CD14-positive monocyte (primary cell): ENCODE data around the gene UBAC1. TPM values are rescaled to one million over a fixed set of nuclear protein-coding genes. Genes with fewer than 3 reads are reported as not detected.
"Not testable (repeated sequence)": the region's sequence is repeated elsewhere in the genome, so short reads cannot be mapped to it uniquely, and the experiment has no call there.

Experiments
- DNase-seq, 3 donors: peaks; one replicate each; pipeline ENCODE4 v3.0.0-alpha.2; 2011 to 2022
- H2AFZ ChIP-seq: 2 replicates; pipeline ENCODE4 v1.6.0; 2012; ENCODE audit warnings: mild to moderate bottlenecking, low read depth, low read length, inconsistent platforms; ENCODE audit not compliant: insufficient read depth, poor library complexity, severe bottlenecking
- H3K27ac ChIP-seq, 2 donors: 1 replicate in 1 of 2; 2 replicates in 1 of 2; pipeline ENCODE4 v1.5.1; 2012 to 2013; ENCODE audit warnings: low read length in 2 of 2, control low read depth in 1 of 2, inconsistent platforms in 1 of 2, low read depth in 1 of 2, mild to moderate bottlenecking in 1 of 2
- H3K27me3 ChIP-seq, 2 donors: one replicate each; pipeline versions ENCODE4 v1.6.0 to v1.6.1; 2011 to 2013; ENCODE audit warnings: low read length in 2 of 2; ENCODE audit not compliant: control insufficient read depth in 2 of 2, insufficient read depth in 2 of 2
- H3K36me3 ChIP-seq, 2 donors: replicated peaks in 1 of 2; 1 replicate in 1 of 2; 2 replicates in 1 of 2; pipeline versions ENCODE4 v1.5.1 to v1.6.1; 2012 to 2013; ENCODE audit warnings: low read length in 2 of 2, control low read depth in 1 of 2, inconsistent platforms in 1 of 2, mild to moderate bottlenecking in 1 of 2; ENCODE audit not compliant: insufficient read depth in 2 of 2, control insufficient read depth in 1 of 2
- H3K4me1 ChIP-seq, 2 donors: 1 replicate in 1 of 2; 2 replicates in 1 of 2; pipeline versions ENCODE4 v1.5.1 to v1.6.1; 2012 to 2013; ENCODE audit warnings: low read length in 2 of 2, control low read depth in 1 of 2, inconsistent platforms in 1 of 2, mild to moderate bottlenecking in 1 of 2, moderate library complexity in 1 of 2; ENCODE audit not compliant: insufficient read depth in 2 of 2, control insufficient read depth in 1 of 2
- H3K4me2 ChIP-seq: replicated peaks from 2 replicates; pipeline ENCODE3; 2012; ENCODE audit warnings: low read length, moderate library complexity, mild to moderate bottlenecking; ENCODE audit not compliant: poor library complexity, severe bottlenecking; ENCODE audit errors: extremely low read depth
- H3K4me3 ChIP-seq, 3 experiments: fragments of 200-600 bp in 1 of 3; sonication (generic) in 1 of 3; replicated peaks in 1 of 3; 1 replicate in 2 of 3; 2 replicates in 1 of 3; pipeline ENCODE4 v1.5.1; 2011 to 2013; ENCODE audit warnings: low read length in 3 of 3, mild to moderate bottlenecking in 3 of 3, control low read depth in 2 of 3, low read depth in 2 of 3, inconsistent platforms in 1 of 3, moderate library complexity in 1 of 3
- H3K79me2 ChIP-seq: 2 replicates; pipeline ENCODE4 v1.6.0; 2012; ENCODE audit warnings: mild to moderate bottlenecking, control low read depth, inconsistent platforms, low read length, moderate library complexity; ENCODE audit not compliant: insufficient read depth
- H3K9ac ChIP-seq: 2 replicates; pipeline ENCODE4 v1.6.0; 2017; ENCODE audit warnings: low read length, mild to moderate bottlenecking; ENCODE audit not compliant: insufficient read depth, poor library complexity, severe bottlenecking
- H3K9me3 ChIP-seq, 2 donors: replicated peaks in 1 of 2; 1 replicate in 1 of 2; 2 replicates in 1 of 2; pipeline versions ENCODE4 v1.5.1 to v1.6.1; 2012 to 2013; ENCODE audit warnings: low read length in 2 of 2, control low read depth in 1 of 2; ENCODE audit not compliant: control insufficient read depth in 1 of 2, insufficient read depth in 1 of 2
- H4K20me1 ChIP-seq: 2 replicates; pipeline ENCODE4 v1.6.0; 2012; ENCODE audit warnings: mild to moderate bottlenecking, low read length, control low read depth, moderate library complexity; ENCODE audit not compliant: insufficient read depth
- H3K27ac Mint-ChIP-seq, 7 donors: one replicate each; pipeline ENCODE4 v1.8.0; 2020; ENCODE audit warnings: mild to moderate bottlenecking in 7 of 7, mixed read lengths in 7 of 7, moderate library complexity in 6 of 7, inconsistent platforms in 2 of 7
- H3K27me3 Mint-ChIP-seq, 3 donors: one replicate each; pipeline ENCODE4 v1.8.0; 2021 to 2022; ENCODE audit warnings: low read depth in 3 of 3, mild to moderate bottlenecking in 3 of 3, mixed read lengths in 3 of 3, moderate library complexity in 3 of 3, inconsistent platforms in 1 of 3
- H3K36me3 Mint-ChIP-seq, 2 donors: one replicate each; pipeline ENCODE4 v1.8.0; 2020; ENCODE audit warnings: mixed read lengths in 2 of 2, inconsistent platforms in 1 of 2, mild to moderate bottlenecking in 1 of 2
- H3K4me1 Mint-ChIP-seq: one replicate; pipeline ENCODE4 v1.8.0; 2020; ENCODE audit warnings: mild to moderate bottlenecking, mixed read lengths
- H3K4me3 Mint-ChIP-seq, 2 donors: one replicate each; pipeline ENCODE4 v1.8.0; 2020; ENCODE audit warnings: mild to moderate bottlenecking in 2 of 2, mixed read lengths in 2 of 2, moderate library complexity in 1 of 2
- H3K9me3 Mint-ChIP-seq, 7 donors: one replicate each; pipeline ENCODE4 v1.8.0; 2020 to 2022; ENCODE audit warnings: mixed read lengths in 7 of 7, mild to moderate bottlenecking in 6 of 7, moderate library complexity in 6 of 7, inconsistent platforms in 2 of 7
- CTCF ChIP-seq: fragments of 200-600 bp; IDR thresholded peaks from one replicate; pipeline ENCODE4 v1.8.0; 2022; ENCODE audit warnings: antibody characterized with exemption, mild to moderate bottlenecking
- WGBS: methylation state at CpG from one replicate; pipeline ENCODE4 v1.1.5; 2013; ENCODE audit warnings: missing lambda C conversion rate; ENCODE audit not compliant: insufficient coverage; 5-methylcytosine and 5-hydroxymethylcytosine counted together
- intact Hi-C, 2 donors: fragments of 100-400 bp; cut with micrococcal nuclease; formaldehyde crosslinking; loops; one replicate each; pipeline versions ENCODE4 v1.15.0 to v1.15.1; 2023
- polyA plus RNA-seq, 3 donors: library from polyadenylated mRNA; depleted of rRNA in 1 of 3; unstranded in 2 of 3; stranded (reverse) in 1 of 3; fragments of 300-500 nt in 2 of 3; fragments of >200 nt in 1 of 3; fragmentation: Illumina TruSeq in 2 of 3; gene quantifications; 1 replicate in 2 of 3; 2 replicates in 1 of 3; pipeline ENCODE4 v1.2.3, GENCODE V29; 2012 to 2021

UBAC1 gene
- polyA plus RNA-seq, 3 donors, result 35.8 to 63.1 (median 52.5) TPM

- Histone ChIP-seq H3K36me3 (no peaks in the 10 kb centered on the region), H3K9ac (no peak overlapping the region), H3K27me3 (no peaks in the 10 kb centered on the region), H3K79me2 (peaks cover 96% of the 10 kb centered on the region), H3K4me2 (no peak overlapping the region), H3K9me3 (no peaks in the 10 kb centered on the region), H3K4me3 (no peak overlapping the region), H3K27ac (no peak overlapping the region), H3K4me1 (peaks cover 9 to 26% of the 10 kb centered on the region in 2 donors), H4K20me1 (peaks cover 98% of the 10 kb centered on the region), H2AFZ (no peak overlapping the region)
- Mint-ChIP-seq H3K36me3 (peaks cover 12 to 19% of the 10 kb centered on the region in 2 donors), H3K27me3 (peaks cover 0 to 2% (median 0%) of the 10 kb centered on the region in 3 donors), H3K4me3 (no peak overlapping the region), H3K9me3 (peaks cover 0 to 7% (median 2%) of the 10 kb centered on the region in 7 donors), H3K27ac (peak overlapping the region in 2 of 7 donors; percentile 38 to 76), H3K4me1 (peaks cover 42% of the 10 kb centered on the region)
- WGBS, result 100% methylated on average over 1 of the region's 1 CpG
- no peak for TF ChIP-seq CTCF
- intact Hi-C loops, result no loop called here
- no peak for DNase-seq
Observed at GRCh38 chr9:135893104-135893503, 68.1 kb downstream of the UBAC1 start.

GRCh38 chr9:135892327-135892726 lies 68.8 kb downstream of the UBAC1 start:
- H3K27ac ChIP-seq, H3K36me3 ChIP-seq, H3K4me3 ChIP-seq, H3K27ac Mint-ChIP-seq, H3K9me3 Mint-ChIP-seq, H3K9ac ChIP-seq, H2AFZ ChIP-seq, intact Hi-C loops, H3K4me2 ChIP-seq, H3K4me3 Mint-ChIP-seq, H3K27me3 ChIP-seq, H3K9me3 ChIP-seq, DNase-seq, H3K27me3 Mint-ChIP-seq: not testable (repeated sequence)
- H3K4me1 Mint-ChIP-seq, result peaks cover 49% of the 10 kb centered on the region
- Histone ChIP-seq H4K20me1 (peaks cover 98% of the 10 kb centered on the region), H3K79me2 (peaks cover 91% of the 10 kb centered on the region), H3K4me1 (peaks cover 17 to 33% of the 10 kb centered on the region in 2 donors)
- peaks cover 9 to 13% of the 10 kb centered on the region in 2 donors for H3K36me3 Mint-ChIP-seq
- 98% methylated on average over 5 of the region's 6 CpGs for WGBS
